ENCODE results near the gene HCFC1R1.

DNA sequence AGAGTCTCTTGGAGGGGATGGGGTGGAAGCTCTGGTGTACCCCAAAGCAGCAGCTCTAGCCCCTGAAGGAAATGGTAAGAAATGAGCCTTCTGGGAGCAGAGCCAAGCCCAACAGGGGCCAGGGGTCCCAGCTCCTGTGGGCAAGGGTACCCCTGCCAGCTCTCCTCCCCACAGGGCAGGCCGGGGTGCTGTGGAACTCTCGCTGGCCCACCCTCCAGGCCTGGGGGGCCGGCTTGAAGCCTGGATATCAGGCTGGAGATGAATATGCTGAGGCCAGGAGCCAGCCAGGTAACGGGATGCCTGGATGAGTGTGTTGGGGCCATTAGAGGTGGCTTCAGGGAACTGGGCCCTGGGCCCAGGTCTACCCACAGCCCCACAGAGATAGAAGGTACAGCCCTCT lies 23.2 kb downstream of the HCFC1R1 start:
- TF ChIP-seq POLR2A (IDR thresholded peaks at IDR 0.05; ENCODE audit: low read depth, low read length) (no peak), POLR2AphosphoS5 (IDR thresholded peaks at IDR 0.05; ENCODE audit: low read depth, low read length) (no peak), TAF1 (IDR thresholded peaks at IDR 0.05; ENCODE audit: borderline replicate concordance, low read depth, low read length) (no peak)

Measured in GM12892 (cell line).